ENCODE data around the gene DHX8.

The DHX8 gene

DNA sequence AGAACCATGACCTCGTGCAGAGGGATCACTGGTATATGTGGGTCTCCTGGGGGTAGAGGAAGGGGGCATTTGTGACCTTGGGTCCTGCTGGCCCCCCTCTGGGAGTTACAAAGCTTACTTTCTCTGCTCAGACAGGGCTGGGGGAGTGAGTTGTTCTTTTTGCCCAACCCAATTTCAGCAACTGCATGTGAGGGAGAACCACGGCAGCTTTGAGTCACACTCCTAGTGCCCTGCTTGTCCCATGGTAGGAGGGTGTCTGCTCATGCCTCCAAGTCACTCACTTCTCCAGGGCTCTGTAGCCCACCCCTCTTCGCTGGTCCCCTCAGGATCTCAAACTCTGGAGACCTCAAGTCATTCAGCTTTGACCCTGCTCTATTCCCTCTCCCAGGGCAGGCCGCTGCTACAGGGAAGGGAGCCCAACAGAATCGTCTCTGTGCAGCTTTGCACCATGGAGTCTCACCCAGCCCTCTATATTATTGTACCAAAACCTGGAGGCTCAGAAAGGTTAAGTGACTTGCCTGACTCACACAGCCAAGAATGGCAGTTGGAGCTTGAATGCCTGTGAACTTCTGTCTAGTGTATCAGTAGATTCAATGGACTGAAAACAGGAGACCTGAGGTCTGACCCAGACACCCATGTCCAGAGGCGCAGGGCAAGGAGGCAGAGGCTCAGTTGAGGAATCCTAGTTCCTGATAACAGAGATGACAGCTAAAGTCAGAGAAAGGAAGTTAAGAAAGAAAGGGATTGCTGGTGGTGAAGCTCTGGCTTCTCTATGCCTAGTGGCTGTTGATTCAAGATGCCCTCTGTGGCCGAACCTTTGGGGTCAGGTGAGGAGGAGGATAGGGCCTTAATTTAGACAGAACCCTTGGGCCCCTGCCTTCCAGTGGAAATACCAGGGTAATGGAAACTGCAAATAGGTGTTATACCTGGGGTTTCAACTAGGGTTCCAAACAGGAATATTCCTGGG, 77.0 kb downstream of the DHX8 start:
- Histone ChIP-seq H3K27ac (no peak overlapping the region), H3K4me3 (ENCODE audit: low read depth, low read length) (no peak overlapping the region), H3K4me1 (no peaks in the 10 kb centered on the region), H2AFZ (no peak overlapping the region), H3K79me2 (no peaks in the 10 kb centered on the region), H3K36me3 (ENCODE audit: control insufficient read depth, insufficient read depth, low read length) (no peaks in the 10 kb centered on the region), H3K9me3 (ENCODE audit: control insufficient read depth, low read length) (no peaks in the 10 kb centered on the region), H3K9ac (no peak overlapping the region), H3K4me2 (ENCODE audit: low read length) (no peak overlapping the region), H3K27me3 (ENCODE audit: control insufficient read depth, insufficient read depth, low read length) (no peaks in the 10 kb centered on the region)
- TF ChIP-seq, protein P1, sequence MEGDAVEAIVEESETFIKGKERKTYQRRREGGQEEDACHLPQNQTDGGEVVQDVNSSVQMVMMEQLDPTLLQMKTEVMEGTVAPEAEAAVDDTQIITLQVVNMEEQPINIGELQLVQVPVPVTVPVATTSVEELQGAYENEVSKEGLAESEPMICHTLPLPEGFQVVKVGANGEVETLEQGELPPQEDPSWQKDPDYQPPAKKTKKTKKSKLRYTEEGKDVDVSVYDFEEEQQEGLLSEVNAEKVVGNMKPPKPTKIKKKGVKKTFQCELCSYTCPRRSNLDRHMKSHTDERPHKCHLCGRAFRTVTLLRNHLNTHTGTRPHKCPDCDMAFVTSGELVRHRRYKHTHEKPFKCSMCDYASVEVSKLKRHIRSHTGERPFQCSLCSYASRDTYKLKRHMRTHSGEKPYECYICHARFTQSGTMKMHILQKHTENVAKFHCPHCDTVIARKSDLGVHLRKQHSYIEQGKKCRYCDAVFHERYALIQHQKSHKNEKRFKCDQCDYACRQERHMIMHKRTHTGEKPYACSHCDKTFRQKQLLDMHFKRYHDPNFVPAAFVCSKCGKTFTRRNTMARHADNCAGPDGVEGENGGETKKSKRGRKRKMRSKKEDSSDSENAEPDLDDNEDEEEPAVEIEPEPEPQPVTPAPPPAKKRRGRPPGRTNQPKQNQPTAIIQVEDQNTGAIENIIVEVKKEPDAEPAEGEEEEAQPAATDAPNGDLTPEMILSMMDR (IDR thresholded peaks at IDR 0.05): no peak

DNA sequence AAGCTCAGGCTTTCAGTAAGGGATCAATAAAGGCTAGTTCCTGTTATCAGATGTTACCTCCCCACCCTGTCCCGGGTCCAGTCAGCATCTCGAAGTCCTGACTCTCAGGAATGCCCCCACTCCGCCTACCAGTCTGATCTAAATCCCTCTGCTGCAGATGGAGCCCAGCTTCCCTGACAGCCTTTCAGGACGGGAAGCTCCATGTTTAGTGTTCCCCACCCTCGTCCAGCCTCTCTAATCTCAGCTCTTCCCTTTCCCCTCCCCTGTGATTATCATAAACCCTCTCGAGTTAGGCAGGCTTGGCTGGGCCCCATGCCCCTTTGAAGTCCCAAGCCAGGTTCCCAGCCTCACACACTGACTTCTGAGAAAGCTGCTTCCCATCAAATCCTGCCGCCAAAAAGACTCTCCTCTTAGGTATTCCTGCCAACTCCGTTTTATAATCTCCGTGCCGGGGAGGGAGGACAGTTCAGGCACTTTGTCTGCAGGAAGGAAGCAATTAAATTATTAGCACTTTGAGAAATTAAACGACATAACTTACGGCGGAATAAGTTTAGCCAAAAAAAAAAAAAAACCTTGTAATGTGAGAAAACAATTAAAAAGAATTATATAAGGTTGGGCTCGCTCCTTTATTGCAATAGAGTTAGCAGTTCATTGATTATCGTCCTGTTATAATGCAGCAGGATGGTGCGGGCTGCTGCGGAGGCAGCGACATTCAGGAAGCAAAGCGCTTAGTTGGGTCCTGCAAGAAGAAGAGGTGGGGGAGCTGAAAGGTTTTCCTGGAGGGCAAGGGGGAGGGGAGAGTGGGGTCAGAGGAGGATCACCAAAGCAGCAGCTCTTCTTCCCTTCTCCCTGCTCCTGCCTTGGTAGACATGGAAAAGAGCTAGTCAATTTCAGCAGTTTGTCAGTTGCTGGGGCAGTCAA, 79.2 kb downstream of the DHX8 start:
- H3K4me3 ChIP-seq (ENCODE audit: low read depth, low read length): no peak overlapping the region
- no peaks in the 10 kb centered on the region for H3K79me2 ChIP-seq
- TF ChIP-seq, protein P1 (IDR thresholded peaks at IDR 0.05): no peak
- H3K27ac ChIP-seq: no peak overlapping the region
- H3K27me3 ChIP-seq (ENCODE audit: control insufficient read depth, insufficient read depth, low read length): no peaks in the 10 kb centered on the region
- no peak overlapping the region for H3K4me2 ChIP-seq (ENCODE audit: low read length)
- no peaks in the 10 kb centered on the region for H3K36me3 ChIP-seq (ENCODE audit: control insufficient read depth, insufficient read depth, low read length)
- H3K9me3 ChIP-seq (ENCODE audit: control insufficient read depth, low read length): no peaks in the 10 kb centered on the region
- no peaks in the 10 kb centered on the region for H3K4me1 ChIP-seq
- no peak overlapping the region for H2AFZ ChIP-seq
- no peak overlapping the region for H3K9ac ChIP-seq

DNA sequence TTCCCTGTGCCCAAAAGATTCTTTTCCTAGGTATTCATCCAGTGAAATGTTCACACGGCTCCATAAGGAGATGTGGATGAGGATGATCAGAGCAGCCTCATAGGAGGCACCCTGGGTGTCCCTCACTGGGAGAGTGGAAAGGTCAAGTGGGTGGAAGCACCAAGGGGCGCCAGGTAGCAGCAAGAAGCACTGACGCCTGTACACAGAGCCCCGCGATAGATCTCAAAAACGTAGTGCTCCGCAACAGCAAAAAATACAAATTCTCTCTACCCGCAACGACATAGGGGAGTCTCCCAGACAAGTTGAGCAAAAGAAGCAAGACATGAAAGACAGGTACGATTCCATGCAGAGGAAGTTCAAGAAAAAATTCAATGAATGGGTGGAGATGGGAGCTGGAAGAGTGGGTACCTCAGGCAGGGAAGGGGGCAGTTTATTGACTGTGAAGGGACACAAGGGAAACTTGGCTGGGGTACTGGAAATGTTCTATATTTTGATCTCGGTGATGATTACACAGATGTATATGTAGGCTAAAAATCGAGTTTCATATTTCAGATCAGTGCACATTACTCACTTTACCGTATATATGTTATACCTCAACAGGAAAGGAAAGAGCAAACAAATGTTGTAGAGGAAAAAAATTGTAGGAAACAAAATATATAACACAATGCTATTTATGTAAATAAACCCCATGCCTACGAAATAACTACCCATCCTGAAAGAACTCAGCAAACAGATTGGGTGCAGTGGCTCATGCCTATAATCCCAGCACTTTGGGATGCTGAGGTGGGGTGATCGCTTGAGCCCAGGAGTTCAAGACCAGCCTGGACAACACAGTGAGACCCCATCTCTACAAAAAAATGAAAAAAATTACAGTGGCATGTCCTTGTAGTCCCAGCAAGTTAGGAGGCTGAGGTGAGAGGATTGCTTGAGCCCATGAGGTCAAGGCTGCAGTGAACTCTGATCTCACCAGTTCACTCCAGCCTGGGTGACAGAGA, 80.1 kb downstream of the DHX8 start:
- TF ChIP-seq, protein P1 (IDR thresholded peaks at IDR 0.05): no peak
- H3K27ac ChIP-seq: no peak overlapping the region
- no peaks in the 10 kb centered on the region for H3K9me3 ChIP-seq (ENCODE audit: control insufficient read depth, low read length)
- H3K4me3 ChIP-seq (ENCODE audit: low read depth, low read length): no peak overlapping the region
- no peaks in the 10 kb centered on the region for H3K4me1 ChIP-seq
- H3K9ac ChIP-seq: no peak overlapping the region
- H2AFZ ChIP-seq: no peak overlapping the region
- H3K36me3 ChIP-seq (ENCODE audit: control insufficient read depth, insufficient read depth, low read length): no peaks in the 10 kb centered on the region
- H3K79me2 ChIP-seq: no peaks in the 10 kb centered on the region
- H3K4me2 ChIP-seq (ENCODE audit: low read length): no peak overlapping the region
- H3K27me3 ChIP-seq (ENCODE audit: control insufficient read depth, insufficient read depth, low read length): no peaks in the 10 kb centered on the region

DNA sequence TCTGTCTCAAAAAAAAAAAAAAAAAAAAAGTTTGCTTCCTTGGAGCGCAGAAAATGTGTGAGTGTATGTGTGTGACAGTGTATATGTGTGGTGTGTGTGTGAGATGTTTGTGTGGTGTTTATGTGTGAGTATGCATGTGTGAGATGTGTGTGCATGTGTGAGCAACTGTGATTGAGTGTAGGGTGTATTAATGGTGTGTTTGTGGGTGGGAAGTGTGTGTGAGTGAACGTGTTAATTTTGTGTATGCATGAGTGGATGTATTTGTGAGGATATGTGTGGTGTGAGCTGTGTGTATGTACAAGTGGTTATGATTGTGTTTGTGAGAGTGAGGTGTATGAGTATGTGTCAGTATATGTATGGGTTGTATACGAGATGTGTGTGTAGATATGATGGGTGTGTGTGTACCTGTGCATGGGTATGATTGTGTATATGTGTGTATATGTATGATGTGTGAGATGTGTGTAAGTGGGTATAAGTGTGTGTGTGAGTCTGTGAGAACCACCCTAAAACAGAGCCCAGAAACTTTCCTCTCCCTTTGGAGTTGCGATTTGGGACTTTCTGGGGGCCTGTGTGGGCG, 84.8 kb downstream of the DHX8 start:
- Histone ChIP-seq H3K9me3 (ENCODE audit: control insufficient read depth, low read length) (no peaks in the 10 kb centered on the region), H3K27ac (no peak overlapping the region), H3K36me3 (ENCODE audit: control insufficient read depth, insufficient read depth, low read length) (no peaks in the 10 kb centered on the region), H3K4me1 (no peaks in the 10 kb centered on the region), H3K27me3 (ENCODE audit: control insufficient read depth, insufficient read depth, low read length) (no peaks in the 10 kb centered on the region), H3K4me2 (ENCODE audit: low read length) (no peak overlapping the region), H3K4me3 (ENCODE audit: low read depth, low read length) (no peak overlapping the region), H3K9ac (no peak overlapping the region), H3K79me2 (no peaks in the 10 kb centered on the region), H2AFZ (no peak overlapping the region)
- TF ChIP-seq, protein P1 (IDR thresholded peaks at IDR 0.05): no peak

Data from parathyroid adenoma (tissue), 2 donors.